GM12878 (cell line): Measurements from ENCODE around the gene SH3D19. TPM values are rescaled to one million over a fixed set of nuclear protein-coding genes. Genes with fewer than 3 reads are reported as not detected.

Source experiments
- ATAC-seq: fragments of 200-7000 bp; cut with Tn5 transposase; 3 replicates; pipeline ENCODE4 v1.9.1; 2020; ENCODE audit warnings: mild to moderate bottlenecking, moderate library complexity
- BruUV-seq: library from RNA; stranded (reverse); fragments of 400-500 nt; replicated peaks from 2 replicates; lab custom pipeline; 2021; lab: Mats Ljungman, UMichigan
- CTCF ChIA-PET: fragments of 300-600 bp; sonication (Branson Sonifier 250); formaldehyde crosslinking; extraction: SDS; loops from one replicate; lab custom pipeline; 2021; ENCODE audit warnings: inconsistent platforms; lab: Yijun Ruan, JAX
- POLR2A ChIA-PET: fragments of 350-600 bp; formaldehyde crosslinking; extraction: SDS; loops from one replicate; lab custom pipeline; 2021; ENCODE audit warnings: inconsistent platforms; lab: Charles Lee
- RAD21 ChIA-PET: fragments of 300-600 bp; sonication (Branson Sonifier 250); formaldehyde crosslinking; loops from one replicate; lab custom pipeline; 2023; ENCODE audit warnings: antibody characterized with exemption; ENCODE audit not compliant: unreplicated experiment; lab: Charles Lee
- SMC1A ChIA-PET: fragments of 300-600 bp; sonication (Branson Sonifier 250); formaldehyde crosslinking; loops from one replicate; lab custom pipeline; 2023; ENCODE audit not compliant: unreplicated experiment, uncharacterized antibody; lab: Charles Lee
- DNase-seq: peaks from one replicate; pipeline ENCODE4 v3.0.0-alpha.2; 2011; ENCODE audit warnings: low read depth, low spot score
- FAIRE-seq: peaks from 3 replicates; lab custom pipeline; 2011; peaks lifted over from hg19 to GRCh38; lab: Jason Lieb, UNC
- H2AFZ ChIP-seq: 2 replicates; pipeline ENCODE4 v1.6.0; 2011; ENCODE audit warnings: low read depth, low read length, control low read depth; ENCODE audit not compliant: control insufficient read depth
- H3K27ac ChIP-seq: 2 replicates; pipeline ENCODE4 v1.5.1; 2011; ENCODE audit warnings: control low read depth; ENCODE audit not compliant: control insufficient read depth, insufficient read depth
- H3K27me3 ChIP-seq, 2 experiments: replicated peaks in 1 of 2; 2 replicates each; pipeline versions ENCODE4 v1.6.0 to v1.6.1; 2011; ENCODE audit warnings: low read length in 1 of 2; ENCODE audit not compliant: control insufficient read depth in 2 of 2, insufficient read depth in 2 of 2
- H3K36me3 ChIP-seq, 2 experiments: 2 replicates each; pipeline ENCODE4 v1.5.1; 2011; ENCODE audit warnings: low read length in 1 of 2; ENCODE audit not compliant: control insufficient read depth in 2 of 2, insufficient read depth in 2 of 2
- H3K4me1 ChIP-seq: 2 replicates; pipeline ENCODE4 v1.6.1; 2011; ENCODE audit warnings: mild to moderate bottlenecking, low read length, moderate library complexity, mixed read lengths; ENCODE audit not compliant: control insufficient read depth, insufficient read depth
- H3K4me2 ChIP-seq: 2 replicates; pipeline ENCODE4 v1.6.0; 2011; ENCODE audit warnings: control low read depth; ENCODE audit not compliant: control insufficient read depth, insufficient read depth
- H3K4me3 ChIP-seq: fragments of 200-600 bp; sonication (generic); 2 replicates; pipeline ENCODE4 v1.5.1; 2016
- H3K79me2 ChIP-seq: 2 replicates; pipeline ENCODE4 v1.6.0; 2011; ENCODE audit warnings: low read length; ENCODE audit not compliant: control insufficient read depth, insufficient read depth
- H3K9ac ChIP-seq: 2 replicates; pipeline ENCODE4 v1.8.0; 2011; ENCODE audit warnings: low read length, control low read depth, mixed read lengths; ENCODE audit not compliant: control insufficient read depth, insufficient read depth
- H3K9me3 ChIP-seq: replicated peaks from 3 replicates; pipeline ENCODE4 v1.5.1; 2011; ENCODE audit warnings: mild to moderate bottlenecking, low read length; ENCODE audit not compliant: control insufficient read depth, insufficient read depth
- H4K20me1 ChIP-seq: 2 replicates; pipeline ENCODE4 v1.6.0; 2011; ENCODE audit not compliant: control insufficient read depth, insufficient read depth
- ASH2L ChIP-seq: fragments of 300-600, 200-600 bp; sonication (generic); IDR thresholded peaks from 2 replicates; pipeline ENCODE4 v1.6.1; 2017; ENCODE audit warnings: low read depth, mild to moderate bottlenecking, borderline replicate concordance
- EP300 ChIP-seq, 2 experiments: fragments of 150-350 bp in 1 of 2; IDR thresholded peaks; 2 replicates each; pipeline ENCODE4 v1.6.1; 2011 to 2012; ENCODE audit warnings: low read depth in 2 of 2, low read length in 2 of 2, borderline replicate concordance in 1 of 2, improper control_type of control experiment in 1 of 2, inconsistent platforms in 1 of 2; ENCODE audit not compliant: control insufficient read depth in 1 of 2
- EZH2 ChIP-seq: IDR thresholded peaks from 2 replicates; pipeline ENCODE4 v1.6.1; 2012; ENCODE audit warnings: low read depth, mild to moderate bottlenecking, control low read depth, inconsistent platforms, low read length, borderline replicate concordance; ENCODE audit not compliant: control insufficient read depth
- HCFC1 ChIP-seq: fragments of 150-350 bp; IDR thresholded peaks from 2 replicates; pipeline ENCODE4 v1.6.1; 2014; ENCODE audit warnings: low read length
- KDM1A ChIP-seq: fragments of 200-600 bp; sonication (generic); IDR thresholded peaks from 2 replicates; pipeline ENCODE4 v1.6.1; 2016; ENCODE audit warnings: borderline replicate concordance
- MTA2 ChIP-seq: fragments of 450-650 bp; IDR thresholded peaks from 2 replicates; pipeline ENCODE4 v1.6.1; 2016; ENCODE audit warnings: low read depth, mild to moderate bottlenecking, moderate library complexity
- NFIC ChIP-seq: IDR thresholded peaks from 2 replicates; pipeline ENCODE4 v1.6.1; 2012; ENCODE audit warnings: low read depth, mild to moderate bottlenecking, inconsistent platforms, low read length, moderate library complexity
- NFXL1 ChIP-seq: fragments of 450-650 bp; IDR thresholded peaks from 2 replicates; pipeline ENCODE4 v1.6.1; 2017; ENCODE audit warnings: antibody characterized with exemption, mild to moderate bottlenecking, borderline replicate concordance
- NR2F1 ChIP-seq: fragments of 450-650 bp; conservative IDR thresholded peaks from 2 replicates; pipeline ENCODE4 v1.6.1; 2017; ENCODE audit warnings: mild to moderate bottlenecking
- POLR2AphosphoS5 ChIP-seq: IDR thresholded peaks from 2 replicates; pipeline ENCODE4 v1.6.1; 2011; ENCODE audit warnings: mild to moderate bottlenecking, low read length, inconsistent platforms
- RCOR1 ChIP-seq: conservative IDR thresholded peaks from 2 replicates; pipeline ENCODE4 v1.6.1; 2012; ENCODE audit warnings: low read depth, low read length, improper control_type of control experiment
- SMAD1 ChIP-seq: fragments of 450-650 bp; IDR thresholded peaks from 2 replicates; pipeline ENCODE4 v1.6.1; 2018; ENCODE audit warnings: mild to moderate bottlenecking, low read depth; ENCODE audit not compliant: partially characterized antibody
- SREBF2 ChIP-seq: IDR thresholded peaks from 2 replicates; pipeline ENCODE4 v1.6.1; 2012; ENCODE audit warnings: mild to moderate bottlenecking, low read length
- TBL1XR1 ChIP-seq: IDR thresholded peaks from 2 replicates; pipeline ENCODE4 v1.6.1; 2012; ENCODE audit warnings: low read depth, low read length, improper control_type of control experiment
- WGBS: methylation state at CpG from one replicate; pipeline ENCODE4 v1.1.6; 2016; ENCODE audit warnings: low lambda C conversion rate; ENCODE audit not compliant: insufficient replicate concordance, insufficient coverage; ENCODE audit errors: missing lambda C conversion rate; 5-methylcytosine and 5-hydroxymethylcytosine counted together
- in situ Hi-C: fragments of 300-500 bp; cut with MboI; formaldehyde crosslinking; loops from 9 replicates; pipeline ENCODE4 v1.14.3; 2018; ENCODE audit warnings: mixed read lengths
- intact Hi-C: fragments of 100-400 bp; cut with micrococcal nuclease; formaldehyde crosslinking; loops from one replicate; pipeline ENCODE4 v1.14.2; 2022; ENCODE audit not compliant: unreplicated experiment
- polyA plus RNA-seq, 11 experiments: library from polyadenylated mRNA; depleted of rRNA in 4 of 11; unstranded in 6 of 11; stranded (reverse) in 5 of 11; fragments of >200 nt; fragmentation: Nextera tagmentation in 4 of 11; fragmentation: Illumina TruSeq in 1 of 11; extraction: Ambion mirVana in 4 of 11; extraction: Trizol in 1 of 11; gene quantifications; 1 replicate in 1 of 11; 2 replicates in 10 of 11; pipeline versions ENCODE4 v1.2.1 to v1.2.3, GENCODE V29; 2011 to 2016; ENCODE audit warnings: inconsistent platforms in 2 of 11, missing spikeins in 2 of 11, low read depth in 1 of 11
- total RNA-seq, 4 experiments: library from RNA; depleted of rRNA in 3 of 4; stranded (reverse); fragments of >200 nt in 3 of 4; fragmentation: Illumina TruSeq in 1 of 4; extraction: Trizol in 1 of 4; gene quantifications; 2 replicates each; pipeline versions ENCODE4 v1.2.1 to v1.2.3, GENCODE V29; 2013 to 2021
- TF ChIP-seq, protein P1 (sequence below): fragments of 450-650 bp; formaldehyde crosslinking; IDR thresholded peaks from 2 replicates; pipeline ENCODE4 v1.4.0; 2020; ENCODE audit warnings: mild to moderate bottlenecking, moderate library complexity
- TF ChIP-seq, protein P2 (sequence below): fragments of 450-650 bp; IDR thresholded peaks from 2 replicates; pipeline ENCODE4 v1.6.1; 2017; ENCODE audit warnings: mild to moderate bottlenecking
- TF ChIP-seq, protein P3 (sequence below): IDR thresholded peaks from 2 replicates; pipeline ENCODE4 v1.6.1; 2011; ENCODE audit warnings: low read depth, mild to moderate bottlenecking, low read length, moderate library complexity, borderline replicate concordance; ENCODE audit errors: extremely low read depth
- TF ChIP-seq, protein P4 (sequence below): IDR thresholded peaks from 2 replicates; pipeline ENCODE4 v1.6.1; 2011; ENCODE audit warnings: low read depth, low read length, improper control_type of control experiment, borderline replicate concordance

SH3D19 gene
- total and polyA plus RNA-seq, 10 of the 15 experiments (the other 5 are each of a cell fraction or from before 2014, with no cell fraction given), result 0.03 to 6.9 (median 0.33) TPM; not detected in 3

DNA sequence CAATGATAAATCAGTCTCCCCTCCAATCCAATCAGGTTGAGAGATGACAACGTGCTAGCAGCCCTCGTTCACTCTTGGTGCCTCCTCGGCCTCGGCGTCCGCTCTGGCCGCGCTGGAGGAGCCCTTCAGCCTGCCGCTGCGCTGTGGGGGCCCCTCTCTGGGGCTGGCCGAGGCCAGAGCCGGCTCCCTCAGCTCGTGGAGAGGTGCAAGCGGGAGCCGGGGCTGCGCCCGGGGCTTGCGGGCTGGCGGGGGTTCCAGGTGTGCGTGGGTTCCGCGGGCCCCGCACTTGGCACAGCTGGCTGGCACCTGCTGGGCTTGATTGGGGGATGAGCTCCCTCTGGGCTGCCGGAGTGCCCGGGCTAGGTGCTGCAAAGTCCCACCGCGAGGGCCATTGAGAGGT, 89.4 kb downstream of the SH3D19 start:
- FAIRE-seq (no peak), ATAC-seq (no peak), DNase-seq (no peak)
- RAD21 ChIA-PET, result no interaction called here
- Histone ChIP-seq H3K4me3 (no peak overlapping the region), H3K4me2 (no peak overlapping the region), H2AFZ (no peak overlapping the region), H4K20me1 (no peaks in the 10 kb centered on the region), H3K9me3 (no peaks in the 10 kb centered on the region), H3K4me1 (no peaks in the 10 kb centered on the region), H3K27ac (no peak overlapping the region), H3K9ac (no peak overlapping the region), H3K27me3 (no peaks in the 10 kb centered on the region), H3K36me3 (no peaks in the 10 kb centered on the region), H3K79me2 (no peaks in the 10 kb centered on the region)
- SMC1A ChIA-PET, result interaction anchor here (1.5 kb wide), 1 partner anchor 10 kb away, joined by 5 read pairs; no protein-coding TSS in a partner anchor
- no TSS peak for BruUV-seq
- in situ Hi-C loops (no loop called here), intact Hi-C loops (no loop called here)
- TF ChIP-seq HCFC1 (no peak), TBL1XR1 (no peak), SREBF2 (no peak), SMAD1 (no peak), KDM1A (no peak), EP300 (IDR thresholded peaks at IDR 0.05; ENCODE audit: borderline replicate concordance in 1 of 2, control insufficient read depth in 1 of 2, low read depth in 2 of 2, low read length in 2 of 2) (no peak), NFIC (no peak), MTA2 (no peak), ASH2L (no peak), POLR2AphosphoS5 (no peak), NR2F1 (no peak), RCOR1 (no peak), NFXL1 (no peak), EZH2 (no peak)
- TF ChIP-seq, protein P1, sequence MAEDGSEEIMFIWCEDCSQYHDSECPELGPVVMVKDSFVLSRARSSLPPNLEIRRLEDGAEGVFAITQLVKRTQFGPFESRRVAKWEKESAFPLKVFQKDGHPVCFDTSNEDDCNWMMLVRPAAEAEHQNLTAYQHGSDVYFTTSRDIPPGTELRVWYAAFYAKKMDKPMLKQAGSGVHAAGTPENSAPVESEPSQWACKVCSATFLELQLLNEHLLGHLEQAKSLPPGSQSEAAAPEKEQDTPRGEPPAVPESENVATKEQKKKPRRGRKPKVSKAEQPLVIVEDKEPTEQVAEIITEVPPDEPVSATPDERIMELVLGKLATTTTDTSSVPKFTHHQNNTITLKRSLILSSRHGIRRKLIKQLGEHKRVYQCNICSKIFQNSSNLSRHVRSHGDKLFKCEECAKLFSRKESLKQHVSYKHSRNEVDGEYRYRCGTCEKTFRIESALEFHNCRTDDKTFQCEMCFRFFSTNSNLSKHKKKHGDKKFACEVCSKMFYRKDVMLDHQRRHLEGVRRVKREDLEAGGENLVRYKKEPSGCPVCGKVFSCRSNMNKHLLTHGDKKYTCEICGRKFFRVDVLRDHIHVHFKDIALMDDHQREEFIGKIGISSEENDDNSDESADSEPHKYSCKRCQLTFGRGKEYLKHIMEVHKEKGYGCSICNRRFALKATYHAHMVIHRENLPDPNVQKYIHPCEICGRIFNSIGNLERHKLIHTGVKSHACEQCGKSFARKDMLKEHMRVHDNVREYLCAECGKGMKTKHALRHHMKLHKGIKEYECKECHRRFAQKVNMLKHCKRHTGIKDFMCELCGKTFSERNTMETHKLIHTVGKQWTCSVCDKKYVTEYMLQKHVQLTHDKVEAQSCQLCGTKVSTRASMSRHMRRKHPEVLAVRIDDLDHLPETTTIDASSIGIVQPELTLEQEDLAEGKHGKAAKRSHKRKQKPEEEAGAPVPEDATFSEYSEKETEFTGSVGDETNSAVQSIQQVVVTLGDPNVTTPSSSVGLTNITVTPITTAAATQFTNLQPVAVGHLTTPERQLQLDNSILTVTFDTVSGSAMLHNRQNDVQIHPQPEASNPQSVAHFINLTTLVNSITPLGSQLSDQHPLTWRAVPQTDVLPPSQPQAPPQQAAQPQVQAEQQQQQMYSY (CRISPR knock-in tag), result no peak
- TF ChIP-seq, protein P2, sequence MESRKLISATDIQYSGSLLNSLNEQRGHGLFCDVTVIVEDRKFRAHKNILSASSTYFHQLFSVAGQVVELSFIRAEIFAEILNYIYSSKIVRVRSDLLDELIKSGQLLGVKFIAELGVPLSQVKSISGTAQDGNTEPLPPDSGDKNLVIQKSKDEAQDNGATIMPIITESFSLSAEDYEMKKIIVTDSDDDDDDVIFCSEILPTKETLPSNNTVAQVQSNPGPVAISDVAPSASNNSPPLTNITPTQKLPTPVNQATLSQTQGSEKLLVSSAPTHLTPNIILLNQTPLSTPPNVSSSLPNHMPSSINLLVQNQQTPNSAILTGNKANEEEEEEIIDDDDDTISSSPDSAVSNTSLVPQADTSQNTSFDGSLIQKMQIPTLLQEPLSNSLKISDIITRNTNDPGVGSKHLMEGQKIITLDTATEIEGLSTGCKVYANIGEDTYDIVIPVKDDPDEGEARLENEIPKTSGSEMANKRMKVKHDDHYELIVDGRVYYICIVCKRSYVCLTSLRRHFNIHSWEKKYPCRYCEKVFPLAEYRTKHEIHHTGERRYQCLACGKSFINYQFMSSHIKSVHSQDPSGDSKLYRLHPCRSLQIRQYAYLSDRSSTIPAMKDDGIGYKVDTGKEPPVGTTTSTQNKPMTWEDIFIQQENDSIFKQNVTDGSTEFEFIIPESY, result no peak
- TF ChIP-seq, protein P3, sequence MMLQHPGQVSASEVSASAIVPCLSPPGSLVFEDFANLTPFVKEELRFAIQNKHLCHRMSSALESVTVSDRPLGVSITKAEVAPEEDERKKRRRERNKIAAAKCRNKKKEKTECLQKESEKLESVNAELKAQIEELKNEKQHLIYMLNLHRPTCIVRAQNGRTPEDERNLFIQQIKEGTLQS, result no peak
- TF ChIP-seq, protein P4, sequence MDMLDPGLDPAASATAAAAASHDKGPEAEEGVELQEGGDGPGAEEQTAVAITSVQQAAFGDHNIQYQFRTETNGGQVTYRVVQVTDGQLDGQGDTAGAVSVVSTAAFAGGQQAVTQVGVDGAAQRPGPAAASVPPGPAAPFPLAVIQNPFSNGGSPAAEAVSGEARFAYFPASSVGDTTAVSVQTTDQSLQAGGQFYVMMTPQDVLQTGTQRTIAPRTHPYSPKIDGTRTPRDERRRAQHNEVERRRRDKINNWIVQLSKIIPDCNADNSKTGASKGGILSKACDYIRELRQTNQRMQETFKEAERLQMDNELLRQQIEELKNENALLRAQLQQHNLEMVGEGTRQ, result no peak
- CTCF ChIA-PET, result no interaction called here
- POLR2A ChIA-PET, result no interaction called here
- 65% methylated on average over 27 of the region's 27 CpGs for WGBS
